Mucosa of descending colon (tissue), 3 donors: ENCODE results near the gene COPG2. TPM values are rescaled to one million over a fixed set of nuclear protein-coding genes. Genes with fewer than 3 reads are reported as not detected.
"Not testable (repeated sequence)": the region's sequence is repeated elsewhere in the genome, so short reads cannot be mapped to it uniquely, and the experiment has no call there.

Source experiments
- ATAC-seq: fragments of 200-7000 bp; cut with Tn5 transposase; one replicate; pipeline ENCODE4 v1.9.1; 2020; ENCODE audit warnings: mild to moderate bottlenecking, moderate library complexity
- DNase-seq, 3 donors: peaks; one replicate each; pipeline ENCODE4 v3.0.0-alpha.2; 2020
- H3K36me3 ChIP-seq: fragments of 200-600 bp; one replicate; pipeline ENCODE4 v1.8.0; 2021; ENCODE audit warnings: low read depth, mild to moderate bottlenecking
- H3K4me1 ChIP-seq: fragments of 200-600 bp; one replicate; pipeline ENCODE4 v1.8.0; 2021; ENCODE audit warnings: low read depth, mild to moderate bottlenecking
- H3K4me3 ChIP-seq: fragments of 200-600 bp; one replicate; pipeline ENCODE4 v1.8.0; 2021; ENCODE audit warnings: mild to moderate bottlenecking
- H3K9me3 ChIP-seq: fragments of 200-600 bp; one replicate; pipeline ENCODE4 v1.8.0; 2021; ENCODE audit warnings: mild to moderate bottlenecking
- CTCF ChIP-seq: fragments of 200-600 bp; IDR thresholded peaks from one replicate; pipeline ENCODE4 v1.8.0; 2022; ENCODE audit warnings: antibody characterized with exemption, mild to moderate bottlenecking
- intact Hi-C, 2 donors: fragments of 100-400 bp; cut with DNase I in 1 of 2; cut with micrococcal nuclease in 1 of 2; formaldehyde crosslinking; loops; one replicate each; pipeline versions ENCODE4 v1.11.0 to v1.11.1; 2022; cut with DNase I, micrococcal nuclease
- total RNA-seq, 3 donors: library from RNA; stranded (reverse); fragmentation: NEBNext Ultra II Directional in 2 of 3; extraction: Animal tissue kit (Norgen Biotek cat#: 25700) in 2 of 3; gene quantifications; one replicate each; pipeline versions ENCODE4 v1.2.1 to v1.2.4, GENCODE V29; 2021 to 2023
- donor health status: DM: no; HTN: no; CAD: no; lungs with moderate emphysema.
- donor health status: DM: no; HTN: no; CAD: no.
- donor health status: DM: no; HTN: yes; CAD: no.

COPG2 gene
- total RNA-seq, 3 donors from 2014 or later = 13.8 to 20.2 (median 16.2) TPM

DNA sequence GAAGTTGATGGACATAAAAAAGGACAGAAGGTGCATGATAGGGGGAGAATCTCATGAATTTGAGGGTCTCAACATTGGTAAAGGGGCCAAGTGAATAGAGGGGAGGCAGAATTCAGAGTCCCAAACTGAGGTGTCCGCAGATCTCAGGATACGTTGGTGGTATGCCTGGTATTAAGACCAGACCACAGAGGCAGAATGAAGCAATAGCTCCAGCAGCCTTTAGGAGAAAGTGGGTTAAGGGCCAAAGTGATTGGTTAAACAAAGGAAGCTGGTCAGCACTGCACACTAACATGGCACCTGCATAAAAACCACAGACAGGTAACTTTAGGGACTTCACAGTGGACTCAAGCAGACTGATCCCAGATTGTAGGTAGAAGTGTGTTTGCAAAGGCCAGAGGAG, 139.1 kb downstream of the COPG2 start:
- H3K36me3 ChIP-seq = no peaks in the 10 kb centered on the region
- TF ChIP-seq CTCF = no peak
- no peaks in the 10 kb centered on the region for H3K4me1 ChIP-seq
- no peak overlapping the region for H3K4me3 ChIP-seq
- DNase-seq (no peak), ATAC-seq (no peak)
- H3K9me3 ChIP-seq = no peaks in the 10 kb centered on the region
- intact Hi-C loops = no loop called here

- H3K4me1 ChIP-seq, H3K9me3 ChIP-seq, H3K4me3 ChIP-seq, intact Hi-C loops, DNase-seq, H3K36me3 ChIP-seq, ATAC-seq: not testable (repeated sequence)
Observed at GRCh38 chr7:130527752-130528355, 140.7 kb downstream of the COPG2 start.

- intact Hi-C loops = no loop called here
- peaks cover 10% of the 10 kb centered on the region for H3K4me1 ChIP-seq
- ATAC-seq (no peak), DNase-seq (no peak)
- TF ChIP-seq CTCF = no peak
- H3K4me3 ChIP-seq = no peak overlapping the region
- H3K36me3 ChIP-seq = no peaks in the 10 kb centered on the region
- H3K9me3 ChIP-seq = no peaks in the 10 kb centered on the region
Observed at GRCh38 chr7:130524628-130525027, 143.9 kb downstream of the COPG2 start.

DNA sequence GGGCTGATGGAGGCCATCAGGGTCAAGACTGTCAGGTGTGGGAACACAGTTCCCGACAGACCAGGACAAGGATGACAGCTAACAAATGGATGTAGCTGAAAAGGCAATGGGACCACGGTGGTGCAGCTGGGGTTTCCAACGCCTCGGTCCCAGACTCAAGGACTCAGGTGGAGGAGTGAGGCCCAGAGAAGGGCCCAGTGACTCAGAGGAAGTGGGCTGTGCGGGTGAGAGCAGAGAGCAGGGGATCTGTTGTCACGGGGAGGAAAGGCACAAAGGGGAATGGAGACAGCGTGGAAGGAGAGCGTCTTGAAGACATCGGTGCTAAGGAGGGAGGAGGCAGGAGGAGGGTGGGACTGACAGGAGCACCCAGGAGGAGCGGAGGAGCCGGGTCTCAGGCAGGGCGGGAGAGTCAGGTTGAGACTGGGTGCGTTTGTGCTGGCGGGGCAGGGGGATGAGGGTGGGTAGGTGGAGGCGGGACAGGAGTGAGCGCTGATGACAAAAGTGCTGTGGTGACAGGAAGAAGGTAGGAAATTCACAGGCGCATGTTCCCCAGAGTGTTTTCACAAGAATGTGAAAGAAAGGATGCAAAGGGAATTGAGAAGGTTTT, 144.9 kb downstream of the COPG2 start:
- DNase-seq, ATAC-seq, H3K36me3 ChIP-seq, H3K4me1 ChIP-seq, H3K9me3 ChIP-seq, intact Hi-C loops, H3K4me3 ChIP-seq: not testable (repeated sequence)

- Histone ChIP-seq H3K4me1 (peaks cover 10% of the 10 kb centered on the region), H3K9me3 (no peaks in the 10 kb centered on the region), H3K4me3 (no peak overlapping the region), H3K36me3 (no peaks in the 10 kb centered on the region)
- TF ChIP-seq CTCF = no peak
- ATAC-seq (peak; percentile 68), DNase-seq (no peak)
- intact Hi-C loops = no loop called here
Observed at GRCh38 chr7:130521258-130521951, 147.1 kb downstream of the COPG2 start.

DNA sequence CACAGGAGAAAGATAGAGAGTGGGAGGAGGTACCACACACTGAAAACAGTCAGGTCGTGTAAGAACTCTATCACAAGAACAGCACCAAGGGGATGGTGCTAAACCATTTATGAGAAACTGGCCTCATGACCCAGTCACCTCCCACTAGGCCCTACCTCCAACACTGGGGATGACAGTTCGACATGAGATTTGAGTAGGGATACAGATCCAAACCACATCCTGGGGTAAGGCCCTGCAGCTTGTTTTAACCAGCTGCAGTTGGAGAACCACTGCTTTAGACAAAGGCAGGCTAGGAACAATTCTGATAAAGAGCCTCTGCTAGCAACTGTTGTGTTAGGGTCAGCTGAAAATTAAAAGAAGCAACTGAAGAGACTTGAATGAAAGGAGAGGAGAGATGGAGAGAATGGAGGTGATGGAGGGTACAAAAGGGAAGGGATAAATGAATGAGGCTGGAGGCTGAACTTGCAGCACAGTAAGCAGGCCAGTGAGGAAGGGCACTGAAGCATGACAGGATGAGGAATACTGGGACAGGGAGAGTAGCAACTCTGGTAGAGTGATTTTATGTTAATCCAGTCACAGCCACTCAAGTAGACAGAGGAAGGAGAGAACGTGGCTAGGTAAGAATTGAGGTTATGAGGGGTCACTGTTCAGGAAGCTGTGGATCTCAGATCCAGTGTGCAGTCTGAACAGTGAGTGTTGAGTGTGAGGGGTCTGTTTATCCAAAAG, 153.1 kb downstream of the COPG2 start:
- TF ChIP-seq CTCF = no peak
- ATAC-seq (no peak), DNase-seq (no peak)
- intact Hi-C loops = no loop called here
- Histone ChIP-seq H3K4me3 (no peak overlapping the region), H3K9me3 (no peaks in the 10 kb centered on the region), H3K4me1 (no peaks in the 10 kb centered on the region), H3K36me3 (no peaks in the 10 kb centered on the region)
